Measurements from ENCODE around the gene ZNF469.

ZNF469 gene

DNA sequence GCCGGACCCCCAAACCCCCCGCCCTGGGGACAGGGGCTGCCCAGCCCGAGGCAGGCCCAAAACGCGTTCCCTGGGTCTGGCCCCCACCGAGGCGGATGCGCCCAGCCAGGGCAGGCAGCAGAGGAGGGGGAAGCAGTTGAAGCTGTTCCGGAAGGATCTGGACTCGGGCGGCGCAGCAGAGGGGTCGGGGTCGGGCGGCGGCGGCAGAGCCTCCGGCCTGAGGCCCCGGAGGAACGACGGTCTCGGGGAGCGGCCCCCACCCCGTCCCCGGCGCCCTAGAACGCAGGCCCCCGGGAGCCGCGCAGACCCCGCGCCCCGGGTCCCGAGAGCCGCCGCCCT is 47.4 kb downstream of the ZNF469 start:
- DNase-seq = no peak
- Mint-ChIP-seq H3K4me3 (peak overlapping the region; percentile 79 to 85), H3K27ac (peak overlapping the region; percentile 86), H3K36me3 (no peaks in the 10 kb centered on the region), H3K9me3 (no peaks in the 10 kb centered on the region), H3K4me1 (peaks cover 15 to 23% of the 10 kb centered on the region in 2 donors), H3K27me3 (no peaks in the 10 kb centered on the region)
- ATAC-seq (replicated peaks) = peak; percentile 54 to 58

DNA sequence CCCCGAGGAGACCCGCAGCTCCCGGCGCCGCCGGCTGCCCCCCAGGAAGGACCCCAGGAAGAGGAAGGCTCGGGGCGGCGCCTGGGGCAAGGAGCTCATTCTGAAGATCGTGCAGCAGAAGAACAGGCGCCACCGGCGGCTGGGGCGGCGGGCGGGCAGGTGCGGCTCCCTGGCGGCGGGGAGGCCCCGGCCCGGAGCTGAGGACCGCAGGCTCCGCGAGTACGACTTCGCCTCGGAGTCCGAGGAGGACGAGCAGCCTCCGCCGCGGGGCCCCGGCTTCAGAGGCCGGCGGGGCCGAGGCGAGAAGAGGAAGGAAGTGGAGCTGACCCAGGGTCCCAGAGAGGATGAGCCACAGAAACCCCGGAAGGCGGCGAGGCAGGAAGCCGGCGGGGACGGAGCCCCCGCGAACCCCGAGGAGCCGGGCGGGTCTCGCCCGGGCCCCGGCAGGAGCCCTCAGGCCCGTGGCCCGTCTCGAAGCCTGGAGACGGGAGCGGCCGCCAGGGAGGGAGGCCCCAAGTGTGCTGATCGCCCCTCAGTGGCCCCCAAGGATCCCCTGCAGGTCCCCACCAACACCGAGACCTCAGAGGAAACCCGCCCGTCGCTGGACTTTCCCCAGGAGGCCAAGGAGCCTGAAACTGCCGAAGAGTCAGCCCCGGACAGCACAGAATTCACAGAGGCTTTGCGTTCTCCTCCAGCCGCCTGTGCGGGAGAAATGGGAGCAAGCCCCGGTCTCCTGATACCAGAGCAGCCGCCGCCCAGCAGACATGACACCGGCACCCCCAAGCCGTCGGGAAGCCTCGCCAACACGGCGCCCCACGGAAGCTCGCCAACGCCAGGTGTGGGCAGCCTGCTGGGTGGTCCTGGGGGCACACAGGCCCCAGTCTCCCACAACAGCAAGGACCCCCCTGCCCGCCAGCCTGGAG is 48.0 kb downstream of the ZNF469 start:
- Mint-ChIP-seq H3K27ac (peak overlapping the region; percentile 82), H3K4me3 (peak overlapping the region; percentile 79 to 85)

DNA sequence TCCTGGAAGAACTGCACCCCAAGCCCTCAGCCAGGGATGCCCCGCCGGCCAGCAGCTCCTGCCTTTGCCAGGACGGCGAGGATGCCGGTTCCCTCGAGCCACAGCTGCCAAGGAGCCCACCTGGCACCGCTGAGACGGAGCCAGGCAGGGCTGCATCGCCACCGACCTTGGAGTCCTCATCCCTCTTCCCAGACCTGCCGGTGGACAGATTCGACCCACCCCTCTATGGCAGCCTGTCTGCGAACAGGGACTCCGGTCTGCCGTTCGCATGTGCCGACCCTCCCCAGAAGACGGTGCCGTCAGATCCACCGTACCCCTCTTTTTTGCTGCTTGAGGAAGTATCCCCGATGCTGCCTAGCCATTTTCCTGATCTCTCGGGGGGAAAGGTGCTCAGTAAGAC is 48.9 kb downstream of the ZNF469 start:
- no peaks in the 10 kb centered on the region for H3K36me3 Mint-ChIP-seq
- no peaks in the 10 kb centered on the region for H3K27me3 Mint-ChIP-seq
- H3K4me3 Mint-ChIP-seq = peak overlapping the region; percentile 67 to 85
- H3K4me1 Mint-ChIP-seq = peaks cover 13 to 19% of the 10 kb centered on the region in 2 donors
- H3K9me3 Mint-ChIP-seq = no peaks in the 10 kb centered on the region
- peak overlapping the region; percentile 82 for H3K27ac Mint-ChIP-seq
- DNase-seq (no peak), ATAC-seq (replicated peaks) (no peak)

More for the DNA sequence above, 48.0 kb downstream of the ZNF469 start:
- peaks cover 13 to 19% of the 10 kb centered on the region in 2 donors for H3K4me1 Mint-ChIP-seq
- DNase-seq (peak; percentile 52), ATAC-seq (replicated peaks) (peak; percentile 77)
- no peaks in the 10 kb centered on the region for H3K27me3 Mint-ChIP-seq
- no peaks in the 10 kb centered on the region for H3K9me3 Mint-ChIP-seq
- no peaks in the 10 kb centered on the region for H3K36me3 Mint-ChIP-seq

- Mint-ChIP-seq H3K27ac (no peak overlapping the region), H3K4me1 (peaks cover 13 to 19% of the 10 kb centered on the region in 2 donors), H3K4me3 (peak overlapping the region; percentile 67 to 85), H3K9me3 (no peaks in the 10 kb centered on the region), H3K36me3 (no peaks in the 10 kb centered on the region), H3K27me3 (no peaks in the 10 kb centered on the region)
- ATAC-seq (replicated peaks) (no peak), DNase-seq (no peak)
Measured at GRCh38 chr16:88432174-88432573, 49.4 kb downstream of the ZNF469 start.

All from stimulated activated naive B cell treated with anti-CD40 and anti-IgM and Interleukin-4, amounts not matched to agents 10 μg/mL and 1 μg/mL and 100 μg/mL, for 72 hours (primary cell).